NCI-H1417 treated with DMSO at 0.1 percent for 48 hours (cell line): ENCODE measurements around the gene NUP62.

ENCODE experiments used
- DNase-seq: peaks from one replicate; lab custom pipeline; 2025; lab: John Stamatoyannopoulos, UW

The NUP62 gene

DNA sequence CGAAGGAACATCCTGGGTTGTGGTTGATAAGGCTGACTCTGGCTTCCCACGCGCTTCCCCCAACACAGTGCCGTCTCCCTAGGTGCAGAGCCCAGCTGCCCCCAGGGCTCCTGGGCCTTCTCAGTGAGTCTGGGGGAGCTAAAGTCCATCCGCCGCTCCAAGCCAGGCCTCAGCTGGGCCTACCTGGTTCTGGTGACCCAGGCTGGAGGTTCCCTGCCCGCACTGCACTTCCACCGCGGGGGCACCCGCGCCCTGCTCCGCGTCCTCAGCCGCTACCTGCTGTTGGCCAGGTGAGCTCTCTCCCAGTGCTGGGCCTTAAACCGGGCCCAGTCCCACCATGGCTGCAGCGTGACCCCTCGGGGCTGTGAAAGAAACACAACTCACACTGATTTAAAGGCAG lies 48.1 kb downstream of the NUP62 start:
- DNase-seq: no peak

GRCh38 chr19:49880162-49880869 lies 49.0 kb downstream of the NUP62 start:
- DNase-seq: no peak

- no peak for DNase-seq
These were observed 49.9 kb downstream of the NUP62 start for GRCh38 chr19:49879243-49879963.

DNA sequence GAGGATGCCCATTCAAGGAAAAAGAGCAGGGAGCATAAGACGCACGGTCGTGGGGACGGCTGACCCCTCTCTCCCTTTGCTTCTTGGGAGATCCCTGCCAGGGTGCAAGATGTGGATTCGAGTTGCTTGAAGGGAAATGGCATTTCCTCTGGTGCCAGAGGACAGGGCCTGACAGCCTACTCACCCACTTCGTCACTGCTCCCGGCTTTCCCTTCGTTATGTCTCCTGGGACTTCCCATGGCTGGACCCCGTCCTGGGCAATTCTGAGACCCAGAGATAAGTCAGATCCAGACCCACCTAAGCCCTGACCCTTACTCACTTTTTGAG lies 50.6 kb downstream of the NUP62 start:
- DNase-seq: no peak

DNA sequence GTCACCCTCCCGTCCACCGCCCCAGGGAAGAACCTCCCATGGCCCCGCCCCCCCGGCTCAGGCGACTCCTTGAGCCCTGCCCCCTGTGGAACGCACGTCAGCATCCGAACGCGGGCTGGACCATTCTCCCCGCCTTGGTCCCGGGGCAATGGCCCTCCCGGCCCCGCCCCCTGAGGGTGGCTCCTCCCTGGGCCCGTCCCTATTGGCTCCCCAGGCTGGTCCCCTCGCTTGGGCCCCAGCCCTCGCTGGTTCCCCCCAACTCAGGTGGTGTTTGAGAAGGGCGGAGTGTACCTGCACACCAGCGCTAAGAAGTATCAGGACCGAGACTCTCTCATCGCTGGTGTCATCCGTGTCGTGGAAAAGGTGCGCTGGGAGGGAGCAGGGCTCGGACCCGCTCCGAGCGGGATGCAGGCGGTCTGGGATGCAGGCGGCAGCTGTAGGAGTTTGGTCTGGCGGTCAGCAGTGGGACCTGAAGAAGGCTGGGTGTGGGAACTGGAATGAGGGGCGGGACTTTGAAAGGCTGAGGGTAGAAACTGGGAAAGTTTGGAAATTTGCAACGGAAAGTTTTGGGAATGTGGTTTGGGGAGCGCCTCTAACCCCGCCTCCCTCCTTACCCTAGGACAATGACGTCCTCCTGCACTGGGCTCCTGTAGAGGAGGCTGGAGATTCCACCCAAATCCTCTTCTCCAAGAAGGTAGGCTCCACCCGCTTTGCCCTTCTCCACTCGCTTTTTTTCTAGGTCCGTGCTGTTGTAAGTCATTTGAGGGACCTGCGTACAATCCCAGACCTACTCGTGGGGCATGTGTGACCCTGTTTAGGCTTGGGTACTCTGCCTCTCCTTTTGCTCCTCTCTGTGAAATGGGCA lies 51.2 kb downstream of the NUP62 start:
- DNase-seq: peak; percentile 82

DNA sequence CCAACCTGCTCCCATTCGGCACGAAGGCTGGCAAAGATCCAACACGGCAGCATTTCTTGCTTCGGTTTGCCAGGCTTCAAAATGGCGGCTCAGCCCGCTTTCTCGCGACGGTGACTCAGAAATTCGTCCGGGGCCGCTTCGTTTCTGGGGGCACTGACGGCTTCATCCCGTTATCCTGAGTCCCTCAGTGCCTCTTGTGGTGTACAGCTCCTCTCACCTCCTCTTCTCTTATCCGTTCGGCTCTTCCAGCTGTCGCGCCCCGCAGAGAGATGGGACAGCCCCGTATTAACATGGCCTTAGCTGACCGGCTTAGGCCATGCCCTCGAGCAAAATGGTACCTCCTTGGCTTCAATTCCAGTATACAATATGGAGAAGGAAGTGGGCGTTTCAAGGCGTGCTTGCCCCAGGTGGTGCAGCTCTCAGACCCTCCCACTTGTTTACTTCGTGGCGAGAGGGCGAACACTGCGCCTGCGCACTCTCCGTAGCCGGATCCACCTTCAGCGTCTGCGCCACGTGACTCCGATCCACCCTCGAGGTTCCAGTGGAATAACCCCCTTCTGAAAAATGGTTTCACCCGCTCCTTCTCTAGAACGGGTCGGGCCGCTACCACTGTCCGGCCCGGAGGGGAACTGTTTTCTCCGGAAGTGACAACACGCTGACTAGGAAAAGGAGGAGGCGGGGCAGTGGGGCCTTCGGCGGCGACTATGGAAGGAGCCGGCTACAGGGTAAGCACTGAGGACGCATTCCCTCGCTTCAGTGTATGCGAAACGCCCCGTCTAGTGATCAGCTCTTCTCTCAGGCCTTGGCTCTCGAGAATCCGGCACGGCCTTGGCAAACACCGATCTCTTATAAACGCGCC lies 52.1 kb downstream of the NUP62 start, which contains the start of the genes AKT1S1 and TBC1D17:
Gene AKT1S1 (minus strand): TSS at position 336 of the 859 bp plus-strand sequence. CDS start 4,060 bp downstream, outside the sequence.
Gene TBC1D17 (plus strand): TSS at position 683 of the 859 bp plus-strand sequence. CDS start 22 bp downstream, at position 705.
- peak; percentile 97 for DNase-seq

GRCh38 chr19:49876422-49877019 lies 52.8 kb downstream of the NUP62 start:
- DNase-seq: peak; percentile 94

- DNase-seq: no peak
These were observed 53.4 kb downstream of the NUP62 start for GRCh38 chr19:49875857-49876421.

DNA sequence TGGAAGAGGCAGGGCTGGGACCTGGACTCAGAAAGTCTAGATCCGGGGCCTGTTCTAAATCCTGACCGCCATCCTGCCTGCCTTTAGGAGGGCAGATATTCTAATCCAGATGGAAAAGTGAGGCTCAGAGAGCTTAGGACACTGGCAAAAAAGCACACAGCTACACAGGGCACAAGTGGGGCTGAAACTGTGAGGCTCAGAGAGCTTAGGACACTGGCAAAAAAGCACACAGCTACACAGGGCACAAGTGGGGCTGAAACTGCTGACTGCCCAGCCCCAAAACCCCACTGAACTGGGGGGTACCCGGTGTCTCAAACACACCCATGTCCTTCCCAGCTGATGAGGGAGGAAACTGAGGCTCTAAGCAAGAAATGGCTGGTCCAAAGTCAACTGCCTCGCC lies 54.1 kb downstream of the NUP62 start:
- no peak for DNase-seq

DNA sequence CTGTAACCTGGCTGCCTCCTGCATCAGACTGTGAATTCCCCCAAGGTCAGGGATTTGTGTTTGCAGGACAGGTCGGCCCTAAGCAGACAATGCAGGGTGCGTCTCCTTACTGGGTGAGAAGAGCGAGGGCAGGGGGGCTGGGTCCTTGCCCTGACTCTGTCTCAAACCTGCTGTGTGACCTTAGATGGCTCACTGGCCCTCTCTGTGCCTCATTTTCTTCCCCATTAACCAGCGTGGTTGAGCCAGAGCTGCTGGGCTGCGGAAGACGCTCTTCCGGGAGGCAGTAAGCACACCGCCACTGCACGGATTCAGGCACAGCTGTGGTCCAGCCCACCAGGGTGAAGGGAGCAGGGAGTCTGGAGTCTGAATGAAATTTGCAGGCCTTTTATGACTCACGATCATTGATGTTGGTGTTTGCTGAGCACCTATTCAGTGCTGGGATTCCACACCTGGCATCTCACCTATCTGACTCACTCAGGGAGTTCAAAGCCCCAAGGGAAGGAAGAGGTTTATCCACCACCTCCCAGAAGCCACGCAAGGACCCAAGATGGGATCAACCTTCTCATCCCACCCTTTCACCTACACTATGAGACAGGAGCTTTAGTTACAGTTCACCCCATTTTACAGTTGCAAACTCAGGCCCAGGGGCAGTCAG lies 54.7 kb downstream of the NUP62 start:
- DNase-seq: no peak

DNA sequence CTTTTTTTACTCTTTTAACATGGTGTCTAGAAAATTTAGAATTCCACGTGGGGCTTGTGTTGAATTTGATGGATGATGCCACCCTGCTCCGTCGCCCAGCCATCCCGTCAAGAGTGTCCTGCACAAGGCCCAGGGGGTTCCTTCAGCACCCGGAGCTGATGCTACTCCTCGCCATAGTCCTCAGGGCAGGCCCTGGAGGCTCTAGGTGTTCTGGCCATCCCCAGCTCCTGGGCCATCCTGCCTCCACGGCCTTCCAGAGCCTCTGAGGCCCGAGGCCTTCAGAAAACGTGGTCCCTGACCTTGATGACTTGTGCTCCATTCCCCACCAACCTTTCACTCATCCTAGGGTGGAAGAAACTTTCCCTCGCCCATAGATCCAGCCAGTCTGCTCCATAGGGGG lies 55.5 kb downstream of the NUP62 start:
- no peak for DNase-seq

DNA sequence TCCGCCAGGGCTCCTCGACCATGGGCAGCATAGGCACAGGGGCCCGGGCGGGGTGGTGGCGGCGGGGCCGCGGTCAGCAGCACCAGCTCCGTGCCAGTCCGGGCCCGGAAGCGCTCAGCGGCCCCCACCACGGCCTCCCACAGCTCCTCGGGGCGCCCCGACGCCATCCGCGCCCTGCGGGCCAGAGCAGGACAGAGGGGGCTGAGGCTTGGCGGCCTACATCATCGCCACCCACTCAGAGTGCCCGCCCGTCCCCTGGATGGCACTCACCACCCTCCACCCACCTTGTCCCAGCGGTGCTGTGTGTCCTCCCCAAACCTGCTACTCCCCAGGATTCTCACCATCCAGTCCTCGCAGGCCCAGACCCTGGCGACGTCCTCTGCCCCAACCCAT lies 56.2 kb downstream of the NUP62 start:
- no peak for DNase-seq

- DNase-seq: no peak
These were observed 56.8 kb downstream of the NUP62 start for GRCh38 chr19:49872245-49873128.

- no peak for DNase-seq
These were observed 57.8 kb downstream of the NUP62 start for GRCh38 chr19:49871349-49871985.

GRCh38 chr19:49870309-49870901 lies 58.9 kb downstream of the NUP62 start:
- DNase-seq: no peak

- DNase-seq: peak; percentile 99
These were observed 59.6 kb downstream of the NUP62 start for GRCh38 chr19:49869484-49870308.

GRCh38 chr19:49869009-49869483 lies 60.3 kb downstream of the NUP62 start:
- no peak for DNase-seq
